ENCODE data around the gene LRRC75A.

- TF ChIP-seq CTCF (IDR thresholded peaks at IDR 0.05; ENCODE audit: low read length), result no peak
- no peak for TF ChIP-seq EZH2 (IDR thresholded peaks at IDR 0.05; ENCODE audit: borderline replicate concordance, low read length)
These were observed 20.0 kb upstream of the LRRC75A start for GRCh38 chr17:16512011-16512410.
